ENCODE data around the gene VPS26C.

The VPS26C gene

DNA sequence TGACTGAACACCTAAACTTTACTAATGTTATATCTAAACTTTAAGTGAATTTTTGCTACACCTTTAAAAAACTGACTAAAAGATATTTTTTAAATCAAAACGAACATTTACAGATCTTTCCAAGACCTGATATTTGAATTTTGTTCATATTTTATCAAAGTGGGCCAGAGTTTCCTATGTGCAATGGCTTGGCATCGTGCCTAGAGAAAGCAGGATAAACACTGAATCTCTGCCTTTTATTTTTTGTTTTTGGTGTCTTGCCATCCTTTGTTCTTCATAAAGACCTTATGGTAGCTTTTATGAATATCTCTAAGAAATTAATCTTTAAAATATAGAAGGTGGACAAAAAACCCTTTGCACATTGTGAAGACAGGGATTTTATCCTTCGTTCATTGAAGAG lies 25.8 kb upstream of the VPS26C start:
- TF ChIP-seq SIN3A (IDR thresholded peaks at IDR 0.05; ENCODE audit: borderline replicate concordance, insufficient read depth, low read length) (no peak), FOXP2 (optimal IDR thresholded peaks at IDR 0.05; ENCODE audit: borderline replicate concordance, extremely low read depth, extremely low read length, insufficient read depth) (no peak), TAF1 (IDR thresholded peaks at IDR 0.05; ENCODE audit: borderline replicate concordance, insufficient read depth, low read length) (no peak), POLR2AphosphoS5 (IDR thresholded peaks at IDR 0.05; ENCODE audit: low read depth, low read length) (no peak)
- TF ChIP-seq, protein P1, sequence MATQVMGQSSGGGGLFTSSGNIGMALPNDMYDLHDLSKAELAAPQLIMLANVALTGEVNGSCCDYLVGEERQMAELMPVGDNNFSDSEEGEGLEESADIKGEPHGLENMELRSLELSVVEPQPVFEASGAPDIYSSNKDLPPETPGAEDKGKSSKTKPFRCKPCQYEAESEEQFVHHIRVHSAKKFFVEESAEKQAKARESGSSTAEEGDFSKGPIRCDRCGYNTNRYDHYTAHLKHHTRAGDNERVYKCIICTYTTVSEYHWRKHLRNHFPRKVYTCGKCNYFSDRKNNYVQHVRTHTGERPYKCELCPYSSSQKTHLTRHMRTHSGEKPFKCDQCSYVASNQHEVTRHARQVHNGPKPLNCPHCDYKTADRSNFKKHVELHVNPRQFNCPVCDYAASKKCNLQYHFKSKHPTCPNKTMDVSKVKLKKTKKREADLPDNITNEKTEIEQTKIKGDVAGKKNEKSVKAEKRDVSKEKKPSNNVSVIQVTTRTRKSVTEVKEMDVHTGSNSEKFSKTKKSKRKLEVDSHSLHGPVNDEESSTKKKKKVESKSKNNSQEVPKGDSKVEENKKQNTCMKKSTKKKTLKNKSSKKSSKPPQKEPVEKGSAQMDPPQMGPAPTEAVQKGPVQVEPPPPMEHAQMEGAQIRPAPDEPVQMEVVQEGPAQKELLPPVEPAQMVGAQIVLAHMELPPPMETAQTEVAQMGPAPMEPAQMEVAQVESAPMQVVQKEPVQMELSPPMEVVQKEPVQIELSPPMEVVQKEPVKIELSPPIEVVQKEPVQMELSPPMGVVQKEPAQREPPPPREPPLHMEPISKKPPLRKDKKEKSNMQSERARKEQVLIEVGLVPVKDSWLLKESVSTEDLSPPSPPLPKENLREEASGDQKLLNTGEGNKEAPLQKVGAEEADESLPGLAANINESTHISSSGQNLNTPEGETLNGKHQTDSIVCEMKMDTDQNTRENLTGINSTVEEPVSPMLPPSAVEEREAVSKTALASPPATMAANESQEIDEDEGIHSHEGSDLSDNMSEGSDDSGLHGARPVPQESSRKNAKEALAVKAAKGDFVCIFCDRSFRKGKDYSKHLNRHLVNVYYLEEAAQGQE (IDR thresholded peaks at IDR 0.05; ENCODE audit: insufficient read depth in 1 of 2, low read depth in 2 of 2, low read length in 2 of 2), result no peak

DNA sequence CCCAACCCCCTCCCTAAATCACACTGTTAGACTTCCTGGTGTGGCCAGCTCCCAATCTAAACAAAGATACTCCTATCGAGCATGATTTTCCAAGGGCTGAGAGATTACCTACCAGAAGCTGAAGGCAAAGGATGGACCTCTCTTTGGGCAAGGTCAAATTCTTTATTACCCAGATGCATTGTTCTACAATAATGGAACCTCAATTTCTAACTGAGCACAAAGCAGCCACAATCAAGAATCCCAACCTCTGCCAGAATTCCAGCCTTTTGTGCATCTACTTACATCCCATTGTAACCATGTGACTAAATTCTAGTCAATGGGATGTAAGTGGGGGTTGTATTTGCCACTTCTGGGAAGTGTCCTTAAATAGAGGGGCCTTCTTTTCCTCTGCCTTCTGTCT lies 24.9 kb upstream of the VPS26C start:
- TF ChIP-seq SIN3A (IDR thresholded peaks at IDR 0.05; ENCODE audit: borderline replicate concordance, insufficient read depth, low read length) (no peak), TAF1 (IDR thresholded peaks at IDR 0.05; ENCODE audit: borderline replicate concordance, insufficient read depth, low read length) (no peak), POLR2AphosphoS5 (IDR thresholded peaks at IDR 0.05; ENCODE audit: low read depth, low read length) (no peak), FOXP2 (optimal IDR thresholded peaks at IDR 0.05; ENCODE audit: borderline replicate concordance, extremely low read depth, extremely low read length, insufficient read depth) (no peak)
- TF ChIP-seq, protein P1 (IDR thresholded peaks at IDR 0.05; ENCODE audit: insufficient read depth in 1 of 2, low read depth in 2 of 2, low read length in 2 of 2), result no peak

DNA sequence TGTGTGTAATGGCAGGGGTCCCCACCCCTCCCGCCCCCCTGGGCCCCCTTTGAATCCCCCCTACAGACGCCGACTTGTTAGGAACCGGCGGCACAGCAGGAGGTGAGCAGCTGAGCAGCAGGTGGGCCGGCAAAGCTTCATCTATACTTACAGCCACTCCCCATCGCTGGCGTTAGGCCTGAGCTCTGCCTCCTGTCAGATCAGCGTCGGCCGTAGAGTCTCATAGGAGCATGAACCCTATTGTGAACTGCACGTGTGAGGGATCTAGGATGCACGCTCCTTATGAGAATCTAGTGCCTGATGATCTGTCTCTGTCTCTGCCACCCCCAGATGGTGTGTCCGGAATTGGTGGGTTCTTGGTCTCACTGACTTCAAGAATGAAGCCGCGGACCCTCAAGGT lies 14.9 kb upstream of the VPS26C start:
- TF ChIP-seq TAF1 (IDR thresholded peaks at IDR 0.05; ENCODE audit: borderline replicate concordance, insufficient read depth, low read length) (no peak), FOXP2 (optimal IDR thresholded peaks at IDR 0.05; ENCODE audit: borderline replicate concordance, extremely low read depth, extremely low read length, insufficient read depth) (no peak)

DNA sequence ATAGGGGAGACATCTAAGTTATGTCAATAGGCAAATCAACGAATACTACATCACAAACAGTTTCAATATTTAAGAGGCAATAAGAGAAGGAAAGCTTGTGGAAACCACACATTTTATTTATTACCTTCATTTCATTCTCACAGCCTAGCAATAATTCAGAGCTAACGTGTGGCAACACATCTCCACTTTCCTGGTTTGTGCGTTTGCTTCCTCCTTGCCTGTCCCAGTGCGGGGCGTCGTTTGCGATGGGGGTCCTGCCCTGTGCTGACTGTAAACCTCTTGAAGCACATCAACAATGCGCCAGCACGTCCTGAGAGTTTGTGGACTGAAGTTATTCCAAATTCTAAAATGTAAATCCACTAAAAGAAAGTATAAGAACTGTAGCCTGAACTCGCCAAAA lies 14.4 kb upstream of the VPS26C start:
- TF ChIP-seq POLR2AphosphoS5 (IDR thresholded peaks at IDR 0.05; ENCODE audit: low read depth, low read length), result no peak
- TF ChIP-seq FOXP2 (optimal IDR thresholded peaks at IDR 0.05; ENCODE audit: borderline replicate concordance, extremely low read depth, extremely low read length, insufficient read depth), result no peak
- no peak for TF ChIP-seq SIN3A (IDR thresholded peaks at IDR 0.05; ENCODE audit: borderline replicate concordance, insufficient read depth, low read length)
- no peak for TF ChIP-seq TAF1 (IDR thresholded peaks at IDR 0.05; ENCODE audit: borderline replicate concordance, insufficient read depth, low read length)
- TF ChIP-seq, protein P1 (IDR thresholded peaks at IDR 0.05; ENCODE audit: insufficient read depth in 1 of 2, low read depth in 2 of 2, low read length in 2 of 2), result no peak

DNA sequence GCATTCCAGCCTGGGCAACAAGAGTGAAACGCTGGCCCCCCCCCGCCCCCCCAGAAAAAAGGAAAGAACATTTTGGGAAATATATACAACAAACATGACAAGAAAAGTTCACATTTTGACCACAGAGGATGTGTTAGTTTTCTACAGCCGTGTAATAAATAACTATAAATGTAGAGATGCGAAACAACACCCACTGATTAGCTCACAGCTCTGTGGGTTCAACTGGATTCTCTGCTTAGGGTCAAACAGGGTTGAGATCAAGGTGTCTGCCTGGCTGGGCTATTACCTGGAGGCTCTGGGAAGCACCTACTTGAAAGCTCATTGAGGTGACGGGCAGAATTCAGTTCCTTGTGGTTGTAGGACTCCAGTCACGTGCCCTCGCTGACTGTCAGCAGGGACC lies 11.1 kb upstream of the VPS26C start:
- TF ChIP-seq POLR2AphosphoS5 (IDR thresholded peaks at IDR 0.05; ENCODE audit: low read depth, low read length), result no peak
- no peak for TF ChIP-seq SIN3A (IDR thresholded peaks at IDR 0.05; ENCODE audit: borderline replicate concordance, insufficient read depth, low read length)
- TF ChIP-seq, protein P1 (IDR thresholded peaks at IDR 0.05; ENCODE audit: insufficient read depth in 1 of 2, low read depth in 2 of 2, low read length in 2 of 2), result no peak

Measured in PFSK-1 (cell line).